ENCODE measurements around the gene MRPL38. TPM values are rescaled to one million over a fixed set of nuclear protein-coding genes. Genes with fewer than 3 reads are reported as not detected.

MRPL38 gene
- total RNA-seq, 4 donors from 2014 or later: 41.7 to 113 (median 50.2) TPM

- Histone ChIP-seq H3K27me3 (no peaks in the 10 kb centered on the region), H3K27ac (no peak overlapping the region), H3K36me3 (peaks cover 38% of the 10 kb centered on the region), H3K4me3 (no peak overlapping the region), H3K4me1 (peaks cover 38% of the 10 kb centered on the region), H3K9me3 (no peaks in the 10 kb centered on the region)
- WGBS: 86% methylated on average over 10 of the region's 16 CpGs
- no peak for DNase-seq (ENCODE audit: low spot score in 2 of 2)
- TF ChIP-seq EP300 (IDR thresholded peaks at IDR 0.05): no peak
- TF ChIP-seq CTCF (IDR thresholded peaks at IDR 0.05): no peak
- TF ChIP-seq POLR2AphosphoS5 (IDR thresholded peaks at IDR 0.05): no peak
- no peak for TF ChIP-seq POLR2A (IDR thresholded peaks at IDR 0.05)
Observed at GRCh38 chr17:75892556-75893224, 12.0 kb downstream of the MRPL38 start.

- H3K36me3 ChIP-seq: peaks cover 38% of the 10 kb centered on the region
- DNase-seq (ENCODE audit: low spot score in 2 of 2): no peak
- WGBS: 85% methylated on average over 14 of the region's 32 CpGs
- no peak overlapping the region for H3K27ac ChIP-seq
- no peaks in the 10 kb centered on the region for H3K9me3 ChIP-seq
- no peaks in the 10 kb centered on the region for H3K27me3 ChIP-seq
- H3K4me3 ChIP-seq: no peak overlapping the region
- no peak for TF ChIP-seq POLR2A (IDR thresholded peaks at IDR 0.05)
- no peak for TF ChIP-seq POLR2AphosphoS5 (IDR thresholded peaks at IDR 0.05)
- no peak for TF ChIP-seq CTCF (IDR thresholded peaks at IDR 0.05)
- TF ChIP-seq EP300 (IDR thresholded peaks at IDR 0.05): no peak
- peaks cover 30% of the 10 kb centered on the region for H3K4me1 ChIP-seq
Observed at GRCh38 chr17:75891605-75892555, 12.8 kb downstream of the MRPL38 start.

- peaks cover 28% of the 10 kb centered on the region for H3K4me1 ChIP-seq
Observed at GRCh38 chr17:75891022-75891604, 13.6 kb downstream of the MRPL38 start.

GRCh38 chr17:75889454-75889853, 15.2 kb downstream of the MRPL38 start:
- Histone ChIP-seq H3K9me3 (no peaks in the 10 kb centered on the region), H3K4me3 (no peak overlapping the region), H3K36me3 (peaks cover 38% of the 10 kb centered on the region), H3K4me1 (peaks cover 12% of the 10 kb centered on the region), H3K27me3 (no peaks in the 10 kb centered on the region), H3K27ac (no peak overlapping the region)
- no peak for DNase-seq (ENCODE audit: low spot score in 2 of 2)
- no peak for TF ChIP-seq CTCF (IDR thresholded peaks at IDR 0.05)
- TF ChIP-seq POLR2AphosphoS5 (IDR thresholded peaks at IDR 0.05): no peak
- no peak for TF ChIP-seq POLR2A (IDR thresholded peaks at IDR 0.05)
- TF ChIP-seq EP300 (IDR thresholded peaks at IDR 0.05): no peak
- WGBS: 76% methylated on average over 5 of the region's 6 CpGs

More at GRCh38 chr17:75891022-75891604, 13.6 kb downstream of the MRPL38 start:
- WGBS: 88% methylated on average over 27 of the region's 31 CpGs
- no peak overlapping the region for H3K27ac ChIP-seq
- H3K27me3 ChIP-seq: no peaks in the 10 kb centered on the region
- no peaks in the 10 kb centered on the region for H3K9me3 ChIP-seq
- TF ChIP-seq CTCF (IDR thresholded peaks at IDR 0.05): no peak
- TF ChIP-seq POLR2AphosphoS5 (IDR thresholded peaks at IDR 0.05): no peak
- TF ChIP-seq EP300 (IDR thresholded peaks at IDR 0.05): no peak
- TF ChIP-seq POLR2A (IDR thresholded peaks at IDR 0.05): no peak
- no peak for DNase-seq (ENCODE audit: low spot score in 2 of 2)
- peaks cover 38% of the 10 kb centered on the region for H3K36me3 ChIP-seq
- no peak overlapping the region for H3K4me3 ChIP-seq

All from suprapubic skin (tissue), 4 donors.